Liver (tissue), 3 donors: ENCODE results near the gene MARK3.

Source experiments
- EGR1 ChIP-seq, 2 donors: IDR thresholded peaks; 2 replicates each; pipeline ENCODE4 v1.6.1; 2016 to 2018; ENCODE audit warnings: antibody characterized with exemption in 2 of 2, low read depth in 2 of 2
- HNF4G ChIP-seq: IDR thresholded peaks from 2 replicates; pipeline ENCODE4 v1.6.1; 2016; ENCODE audit warnings: antibody characterized with exemption
- JUND ChIP-seq, 2 donors: IDR thresholded peaks; 2 replicates each; pipeline ENCODE4 v1.6.1; 2016; ENCODE audit warnings: antibody characterized with exemption in 2 of 2
- RAD21 ChIP-seq, 2 donors: IDR thresholded peaks; 2 replicates each; pipeline ENCODE4 v1.6.1; 2016; ENCODE audit warnings: antibody characterized with exemption in 2 of 2, mild to moderate bottlenecking in 2 of 2
- TAF1 ChIP-seq: conservative IDR thresholded peaks from 2 replicates; pipeline ENCODE4 v1.6.1; 2016; ENCODE audit warnings: antibody characterized with exemption, mild to moderate bottlenecking
- YY1 ChIP-seq: IDR thresholded peaks from 2 replicates; pipeline ENCODE4 v1.6.1; 2016; ENCODE audit warnings: antibody characterized with exemption, mild to moderate bottlenecking
- TF ChIP-seq, protein P1 (sequence below): fragments of 150-350 bp; IDR thresholded peaks from 2 replicates; pipeline ENCODE4 v1.5.1; 2017; ENCODE audit warnings: improper control_type of control experiment, low read depth, low read length; ENCODE audit not compliant: missing input control
- TF ChIP-seq, protein P2 (sequence below): IDR thresholded peaks from 2 replicates; pipeline ENCODE4 v1.6.1; 2016; ENCODE audit warnings: antibody characterized with exemption, mild to moderate bottlenecking
- TF ChIP-seq, protein P3 (sequence below): IDR thresholded peaks from 2 replicates; pipeline ENCODE4 v1.6.1; 2016; ENCODE audit warnings: antibody characterized with exemption
- TF ChIP-seq, protein P4 (sequence below): IDR thresholded peaks from 2 replicates; pipeline ENCODE4 v1.6.1; 2016; ENCODE audit warnings: antibody characterized with exemption
- donor health status: healthy.
- donor health status: healthy.

DNA sequence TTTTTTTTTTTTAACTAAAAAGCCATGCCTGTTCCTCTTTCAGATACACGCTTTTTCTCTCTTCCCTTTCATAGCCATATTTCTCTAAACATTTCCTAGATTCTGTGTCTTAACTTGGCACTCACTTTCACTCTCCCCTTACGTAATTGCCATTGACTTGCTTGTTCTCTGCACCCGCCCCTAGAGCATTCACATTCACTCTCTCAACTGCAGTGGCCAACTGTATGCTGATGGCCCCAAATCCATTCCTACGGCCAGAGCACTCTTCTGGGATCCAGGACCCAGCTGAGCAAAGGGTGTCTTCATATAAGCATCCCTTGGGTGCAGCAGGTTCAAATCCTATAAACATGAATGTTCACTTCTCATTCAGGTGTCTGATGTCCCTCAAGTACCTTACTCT lies 77.9 kb downstream of the MARK3 start:
- TF ChIP-seq, protein P1, sequence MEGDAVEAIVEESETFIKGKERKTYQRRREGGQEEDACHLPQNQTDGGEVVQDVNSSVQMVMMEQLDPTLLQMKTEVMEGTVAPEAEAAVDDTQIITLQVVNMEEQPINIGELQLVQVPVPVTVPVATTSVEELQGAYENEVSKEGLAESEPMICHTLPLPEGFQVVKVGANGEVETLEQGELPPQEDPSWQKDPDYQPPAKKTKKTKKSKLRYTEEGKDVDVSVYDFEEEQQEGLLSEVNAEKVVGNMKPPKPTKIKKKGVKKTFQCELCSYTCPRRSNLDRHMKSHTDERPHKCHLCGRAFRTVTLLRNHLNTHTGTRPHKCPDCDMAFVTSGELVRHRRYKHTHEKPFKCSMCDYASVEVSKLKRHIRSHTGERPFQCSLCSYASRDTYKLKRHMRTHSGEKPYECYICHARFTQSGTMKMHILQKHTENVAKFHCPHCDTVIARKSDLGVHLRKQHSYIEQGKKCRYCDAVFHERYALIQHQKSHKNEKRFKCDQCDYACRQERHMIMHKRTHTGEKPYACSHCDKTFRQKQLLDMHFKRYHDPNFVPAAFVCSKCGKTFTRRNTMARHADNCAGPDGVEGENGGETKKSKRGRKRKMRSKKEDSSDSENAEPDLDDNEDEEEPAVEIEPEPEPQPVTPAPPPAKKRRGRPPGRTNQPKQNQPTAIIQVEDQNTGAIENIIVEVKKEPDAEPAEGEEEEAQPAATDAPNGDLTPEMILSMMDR, result no peak
- TF ChIP-seq RAD21 (IDR thresholded peaks at IDR 0.05) (no peak), HNF4G (no peak), YY1 (no peak), EGR1 (IDR thresholded peaks at IDR 0.05; ENCODE audit: low read depth in 2 of 2) (no peak), TAF1 (no peak), JUND (IDR thresholded peaks at IDR 0.05) (no peak)
- TF ChIP-seq, protein P2, sequence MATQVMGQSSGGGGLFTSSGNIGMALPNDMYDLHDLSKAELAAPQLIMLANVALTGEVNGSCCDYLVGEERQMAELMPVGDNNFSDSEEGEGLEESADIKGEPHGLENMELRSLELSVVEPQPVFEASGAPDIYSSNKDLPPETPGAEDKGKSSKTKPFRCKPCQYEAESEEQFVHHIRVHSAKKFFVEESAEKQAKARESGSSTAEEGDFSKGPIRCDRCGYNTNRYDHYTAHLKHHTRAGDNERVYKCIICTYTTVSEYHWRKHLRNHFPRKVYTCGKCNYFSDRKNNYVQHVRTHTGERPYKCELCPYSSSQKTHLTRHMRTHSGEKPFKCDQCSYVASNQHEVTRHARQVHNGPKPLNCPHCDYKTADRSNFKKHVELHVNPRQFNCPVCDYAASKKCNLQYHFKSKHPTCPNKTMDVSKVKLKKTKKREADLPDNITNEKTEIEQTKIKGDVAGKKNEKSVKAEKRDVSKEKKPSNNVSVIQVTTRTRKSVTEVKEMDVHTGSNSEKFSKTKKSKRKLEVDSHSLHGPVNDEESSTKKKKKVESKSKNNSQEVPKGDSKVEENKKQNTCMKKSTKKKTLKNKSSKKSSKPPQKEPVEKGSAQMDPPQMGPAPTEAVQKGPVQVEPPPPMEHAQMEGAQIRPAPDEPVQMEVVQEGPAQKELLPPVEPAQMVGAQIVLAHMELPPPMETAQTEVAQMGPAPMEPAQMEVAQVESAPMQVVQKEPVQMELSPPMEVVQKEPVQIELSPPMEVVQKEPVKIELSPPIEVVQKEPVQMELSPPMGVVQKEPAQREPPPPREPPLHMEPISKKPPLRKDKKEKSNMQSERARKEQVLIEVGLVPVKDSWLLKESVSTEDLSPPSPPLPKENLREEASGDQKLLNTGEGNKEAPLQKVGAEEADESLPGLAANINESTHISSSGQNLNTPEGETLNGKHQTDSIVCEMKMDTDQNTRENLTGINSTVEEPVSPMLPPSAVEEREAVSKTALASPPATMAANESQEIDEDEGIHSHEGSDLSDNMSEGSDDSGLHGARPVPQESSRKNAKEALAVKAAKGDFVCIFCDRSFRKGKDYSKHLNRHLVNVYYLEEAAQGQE, result no peak
- TF ChIP-seq, protein P3, sequence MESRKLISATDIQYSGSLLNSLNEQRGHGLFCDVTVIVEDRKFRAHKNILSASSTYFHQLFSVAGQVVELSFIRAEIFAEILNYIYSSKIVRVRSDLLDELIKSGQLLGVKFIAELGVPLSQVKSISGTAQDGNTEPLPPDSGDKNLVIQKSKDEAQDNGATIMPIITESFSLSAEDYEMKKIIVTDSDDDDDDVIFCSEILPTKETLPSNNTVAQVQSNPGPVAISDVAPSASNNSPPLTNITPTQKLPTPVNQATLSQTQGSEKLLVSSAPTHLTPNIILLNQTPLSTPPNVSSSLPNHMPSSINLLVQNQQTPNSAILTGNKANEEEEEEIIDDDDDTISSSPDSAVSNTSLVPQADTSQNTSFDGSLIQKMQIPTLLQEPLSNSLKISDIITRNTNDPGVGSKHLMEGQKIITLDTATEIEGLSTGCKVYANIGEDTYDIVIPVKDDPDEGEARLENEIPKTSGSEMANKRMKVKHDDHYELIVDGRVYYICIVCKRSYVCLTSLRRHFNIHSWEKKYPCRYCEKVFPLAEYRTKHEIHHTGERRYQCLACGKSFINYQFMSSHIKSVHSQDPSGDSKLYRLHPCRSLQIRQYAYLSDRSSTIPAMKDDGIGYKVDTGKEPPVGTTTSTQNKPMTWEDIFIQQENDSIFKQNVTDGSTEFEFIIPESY, result no peak
- TF ChIP-seq, protein P4, sequence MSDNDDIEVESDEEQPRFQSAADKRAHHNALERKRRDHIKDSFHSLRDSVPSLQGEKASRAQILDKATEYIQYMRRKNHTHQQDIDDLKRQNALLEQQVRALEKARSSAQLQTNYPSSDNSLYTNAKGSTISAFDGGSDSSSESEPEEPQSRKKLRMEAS, result no peak
